HG03520 (cell line): ENCODE results near the gene UBE2N.
"Not testable (repeated sequence)": the region's sequence is repeated elsewhere in the genome, so short reads cannot be mapped to it uniquely, and the experiment has no call there.

Experiments
- ATAC-seq: cut with Tn5 transposase; IDR thresholded peaks from one replicate; pipeline ENCODE4 v1.9.1; 2021; ENCODE audit warnings: mild to moderate bottlenecking, moderate library complexity; ENCODE audit not compliant: unreplicated experiment

Gene UBE2N

DNA sequence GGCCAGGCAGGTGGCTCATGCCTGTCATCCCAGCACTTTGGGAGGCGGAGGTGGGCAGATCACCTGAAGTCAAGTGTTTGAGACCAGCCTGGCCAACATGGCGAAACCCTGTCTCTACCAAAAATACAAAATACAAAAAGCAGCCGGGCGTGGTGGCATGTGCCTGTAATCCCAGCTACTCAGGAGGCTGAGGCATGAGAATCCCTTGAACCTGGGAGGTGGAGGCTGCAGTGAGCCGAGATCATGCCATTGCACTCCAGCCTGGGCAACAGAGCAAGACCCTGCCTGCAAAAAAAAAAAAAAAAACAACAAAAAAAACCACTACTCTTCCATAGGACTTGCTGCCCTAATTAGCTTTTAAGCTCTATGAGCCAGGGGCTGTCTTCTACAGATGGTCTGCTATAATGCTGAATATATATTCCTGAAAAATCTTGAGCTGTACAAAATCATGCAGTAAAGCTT lies 59.7 kb downstream of the UBE2N start:
- ATAC-seq, result not testable (repeated sequence)

DNA sequence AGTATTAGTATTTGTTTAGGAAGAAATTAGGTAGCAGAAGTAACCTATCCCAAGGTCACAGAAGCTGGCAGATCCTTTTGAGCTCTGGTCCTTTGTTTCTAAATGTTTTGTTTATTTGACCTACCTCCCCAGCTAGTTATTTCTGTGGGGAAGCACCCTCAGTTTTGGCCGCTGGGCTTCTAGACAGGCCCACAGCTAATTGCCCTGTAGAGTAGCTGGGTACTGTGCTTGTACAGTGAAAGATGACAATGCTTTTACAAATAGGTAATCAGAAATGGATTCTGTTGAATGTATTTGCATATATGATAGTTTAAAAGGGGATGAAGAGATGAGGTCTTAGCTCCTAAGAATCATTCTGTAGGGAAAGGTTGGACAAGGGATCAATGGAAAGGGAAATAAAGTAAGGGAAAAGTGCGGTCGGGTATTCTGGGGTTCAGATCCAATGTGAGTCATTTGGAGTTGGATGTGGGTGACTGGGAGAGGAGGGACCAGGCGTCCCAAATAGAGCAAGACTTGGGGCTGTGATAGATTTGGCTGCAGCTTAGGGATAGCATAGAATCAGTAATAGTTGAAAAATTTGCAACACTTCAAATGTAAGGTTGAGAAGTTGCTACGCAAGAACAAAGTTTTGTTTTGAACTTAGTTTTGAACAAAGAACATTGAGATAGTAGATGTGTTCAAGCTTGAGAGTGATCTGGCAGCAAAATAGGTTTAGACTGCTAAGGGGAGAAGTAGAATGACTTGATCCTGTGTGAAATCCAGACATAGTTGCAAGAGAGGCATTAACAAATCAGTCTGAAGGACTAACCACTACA lies 60.4 kb downstream of the UBE2N start:
- ATAC-seq, result no peak

DNA sequence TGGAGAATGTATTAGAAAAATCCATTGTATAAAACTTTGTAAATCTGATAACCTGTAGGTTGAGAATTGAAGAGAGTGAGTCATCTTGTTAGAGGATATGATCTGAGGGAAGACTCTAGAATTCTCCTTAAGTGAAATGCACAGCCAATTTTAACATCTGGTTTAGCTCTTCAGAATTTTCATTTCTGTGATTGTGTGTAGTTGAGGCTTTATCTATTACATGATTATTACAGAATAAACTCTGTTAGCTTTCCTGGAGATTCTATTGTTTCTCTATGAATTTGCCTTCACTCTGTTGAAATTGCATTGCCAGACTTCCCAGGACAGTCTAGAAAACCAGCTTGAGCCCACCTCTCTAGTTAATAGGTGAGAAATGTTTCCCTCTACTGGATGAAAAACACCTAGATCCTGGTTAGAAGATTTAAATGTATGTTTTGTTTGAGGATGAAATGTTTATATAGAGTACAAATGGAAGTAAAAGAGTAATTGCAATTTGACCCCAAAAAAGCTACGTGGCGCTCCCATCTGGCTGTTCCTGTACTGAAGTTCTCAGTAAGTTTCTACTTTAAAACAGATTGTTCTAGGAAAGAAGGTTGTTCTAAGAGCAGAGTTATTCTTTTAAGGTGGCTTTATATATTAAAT lies 61.1 kb downstream of the UBE2N start:
- no peak for ATAC-seq

DNA sequence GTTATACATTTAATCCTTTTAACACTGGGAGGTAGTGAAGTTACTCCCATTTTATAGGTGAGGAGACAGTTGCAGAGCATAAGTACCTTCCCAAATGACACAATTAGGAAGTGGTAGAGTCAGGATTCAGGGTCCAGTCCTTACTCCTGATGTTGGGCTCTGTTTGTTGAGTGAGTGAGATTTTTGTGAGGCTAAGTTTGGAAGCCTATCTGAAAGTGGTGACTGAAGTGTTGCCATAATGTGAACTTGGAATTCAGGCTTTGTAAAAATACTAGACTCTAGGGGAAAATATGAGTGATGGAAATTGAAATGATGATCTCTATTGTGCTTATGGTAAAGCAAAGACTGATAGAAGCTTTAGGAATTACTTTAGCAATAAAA lies 61.8 kb downstream of the UBE2N start:
- no peak for ATAC-seq

DNA sequence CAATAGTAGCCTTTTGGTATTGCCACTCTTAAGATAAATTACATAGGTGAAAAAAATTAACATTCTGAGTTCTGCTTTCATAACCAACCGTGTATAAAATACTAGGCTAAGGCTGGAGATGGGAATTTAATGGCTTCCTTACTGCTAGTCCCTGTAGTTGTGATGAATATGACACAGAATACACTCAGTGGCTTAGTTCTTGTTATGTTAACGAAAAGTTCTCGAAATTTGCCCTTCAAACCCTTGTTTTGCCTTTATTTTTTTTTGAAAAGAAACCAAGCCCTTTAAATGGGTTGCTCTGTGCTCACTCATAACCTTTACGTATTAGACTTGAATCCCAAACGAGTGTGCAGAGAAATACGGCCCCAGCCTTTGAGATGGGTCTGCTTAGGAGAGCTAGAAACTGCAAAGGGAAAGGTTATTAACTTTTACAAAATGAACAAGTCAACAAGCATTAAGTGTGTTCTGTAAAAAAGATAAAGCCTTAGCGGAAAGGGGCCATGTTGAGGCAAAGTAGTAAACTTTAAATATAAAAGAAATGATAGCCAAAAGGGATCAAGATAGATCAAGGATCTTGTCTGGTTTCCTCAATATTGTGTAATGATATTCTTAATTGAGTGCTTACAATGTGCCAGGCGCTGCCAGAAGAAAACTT lies 62.3 kb downstream of the UBE2N start:
- no peak for ATAC-seq

DNA sequence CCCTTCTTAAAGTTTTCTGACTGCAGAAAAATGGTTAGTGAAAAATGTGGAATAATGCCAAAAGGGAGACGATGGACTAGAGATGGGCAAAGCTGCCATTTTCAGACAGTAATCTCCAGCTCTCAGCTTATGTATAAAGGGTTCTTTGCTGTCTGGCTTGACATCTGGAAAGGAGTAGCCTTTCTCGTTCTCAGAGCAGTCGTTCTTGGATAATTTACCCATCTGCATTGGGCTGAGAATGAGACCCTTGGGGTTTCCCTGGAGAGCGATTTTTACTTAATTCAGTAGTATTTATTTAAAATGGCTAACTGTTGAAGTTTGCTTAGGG lies 62.8 kb downstream of the UBE2N start:
- ATAC-seq, result no peak

DNA sequence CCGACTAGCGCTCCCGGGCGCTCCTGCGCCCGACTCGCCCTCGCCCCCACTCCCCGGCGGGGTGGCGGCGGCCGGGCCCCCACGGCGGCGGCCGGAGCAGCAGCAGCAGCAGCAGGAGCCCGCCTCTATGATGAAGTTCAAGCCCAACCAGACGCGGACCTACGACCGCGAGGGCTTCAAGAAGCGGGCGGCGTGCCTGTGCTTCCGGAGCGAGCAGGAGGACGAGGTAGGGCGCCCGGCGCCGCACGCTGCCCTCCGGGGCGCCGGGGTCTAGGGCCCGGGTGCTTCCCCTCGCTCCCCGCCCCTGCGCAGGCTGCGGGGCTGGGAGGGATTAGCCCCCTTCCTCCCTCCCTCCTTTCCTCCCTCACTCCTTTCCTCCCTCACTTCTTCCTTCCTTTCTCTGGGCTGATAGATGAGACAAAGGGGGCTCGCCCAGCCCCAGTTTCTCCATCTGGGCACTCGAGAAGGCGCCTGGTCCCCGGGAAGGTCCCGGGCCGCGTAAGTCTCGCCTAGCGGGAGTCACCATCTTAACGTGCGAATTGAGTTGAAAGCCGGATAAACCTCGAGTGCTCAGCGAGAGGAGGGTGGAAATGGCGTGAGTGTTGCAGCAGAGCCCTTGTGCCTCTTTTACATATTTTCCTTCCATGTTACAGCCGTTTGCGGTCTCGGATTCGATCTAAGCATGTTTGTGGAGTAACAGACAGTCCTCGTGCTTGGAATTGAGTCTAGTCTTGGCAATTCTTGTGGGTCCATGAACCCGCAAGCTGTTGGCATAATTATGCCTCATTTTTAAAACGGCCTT lies 63.4 kb downstream of the UBE2N start:
- ATAC-seq, result peak; percentile 28

DNA sequence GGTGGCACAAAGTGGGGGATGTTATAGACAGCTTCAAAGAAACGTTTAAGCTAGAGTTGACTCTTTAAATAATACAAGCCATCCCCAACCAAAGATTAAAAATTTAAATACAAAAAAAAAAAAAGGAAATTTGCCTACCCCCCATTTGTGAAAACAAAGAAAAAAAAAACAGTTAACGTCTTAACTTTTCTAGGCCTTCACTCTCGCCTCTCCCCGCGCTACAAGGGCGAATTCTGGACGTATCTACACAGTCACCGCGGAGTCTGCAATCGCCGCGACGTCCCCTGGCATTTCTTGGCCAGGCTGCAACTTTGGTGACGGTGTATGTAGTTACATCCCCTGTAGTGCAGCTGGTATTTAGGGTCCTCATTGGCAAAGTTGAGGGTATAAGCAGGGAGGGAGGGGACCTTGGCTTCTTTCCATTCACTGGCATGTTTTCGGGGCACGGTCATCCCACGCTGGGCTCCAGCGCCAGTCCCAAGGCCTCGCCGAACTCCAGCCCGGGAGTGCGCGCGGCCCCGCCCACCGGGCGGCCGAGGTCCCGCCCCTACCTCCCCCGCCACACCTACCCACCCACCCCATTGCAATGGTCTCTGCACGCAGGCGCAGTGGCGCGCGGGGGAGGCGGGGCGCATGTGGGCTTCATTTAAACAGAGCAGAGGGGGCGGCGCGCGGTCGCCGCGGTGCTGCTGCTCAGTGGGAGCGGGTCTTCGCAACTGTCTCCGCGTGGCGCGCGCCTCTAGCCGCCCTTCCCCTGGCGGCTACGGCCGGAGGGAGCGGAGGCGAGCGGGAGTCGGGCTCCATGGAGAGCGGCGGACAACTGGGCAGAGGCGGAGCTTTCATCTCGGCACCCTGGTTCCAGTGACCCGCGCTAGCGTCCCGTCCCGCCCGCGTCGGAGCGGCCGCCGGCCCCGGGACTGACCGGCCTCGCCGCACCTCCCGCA lies 64.2 kb downstream of the UBE2N start, which contains the start of gene NUDT4:
Gene NUDT4, plus strand, starts transcription at position 674 of the 944 bp plus-strand sequence. CDS start 398 bp downstream, outside the sequence.
- ATAC-seq, result peak; percentile 62

DNA sequence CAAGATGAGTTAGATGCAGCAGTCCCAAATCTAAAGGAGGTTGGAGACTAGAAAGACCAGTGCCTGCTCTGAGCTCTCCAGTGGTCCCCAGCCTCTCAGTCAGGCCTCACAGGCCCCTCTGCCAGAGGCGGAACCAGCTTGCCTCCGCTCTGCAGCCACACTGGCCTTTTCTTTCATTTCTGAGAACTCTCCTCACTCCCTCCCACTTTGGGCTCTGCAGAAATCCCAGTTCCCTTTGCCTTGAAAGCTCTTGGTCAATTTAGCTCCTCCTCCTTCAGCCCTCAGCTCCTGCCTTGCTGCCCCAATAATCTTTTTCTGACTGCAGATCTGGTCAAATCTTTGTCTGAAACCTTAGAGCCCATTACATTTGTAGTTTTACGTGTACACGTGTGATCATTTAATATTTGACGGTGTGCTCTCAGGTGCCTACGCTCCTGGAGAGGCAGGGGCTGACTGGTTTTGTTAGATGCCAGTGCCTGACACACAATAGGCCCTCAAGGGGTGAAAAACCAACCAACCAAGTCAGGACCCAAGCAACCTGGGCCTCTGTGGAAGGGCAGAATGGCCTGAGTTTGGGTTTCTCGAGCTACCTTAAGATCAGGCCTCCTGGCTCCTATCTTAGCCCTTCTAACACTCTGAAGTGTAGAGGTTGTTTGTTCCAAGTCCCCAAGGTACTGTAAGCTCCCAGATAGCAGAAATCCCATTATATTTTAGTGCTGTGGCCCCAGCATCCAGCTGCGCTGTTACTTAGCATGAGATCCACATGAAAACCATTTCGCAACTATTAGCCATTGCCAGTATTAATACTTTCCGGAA lies 65.1 kb downstream of the UBE2N start:
- ATAC-seq, result no peak

DNA sequence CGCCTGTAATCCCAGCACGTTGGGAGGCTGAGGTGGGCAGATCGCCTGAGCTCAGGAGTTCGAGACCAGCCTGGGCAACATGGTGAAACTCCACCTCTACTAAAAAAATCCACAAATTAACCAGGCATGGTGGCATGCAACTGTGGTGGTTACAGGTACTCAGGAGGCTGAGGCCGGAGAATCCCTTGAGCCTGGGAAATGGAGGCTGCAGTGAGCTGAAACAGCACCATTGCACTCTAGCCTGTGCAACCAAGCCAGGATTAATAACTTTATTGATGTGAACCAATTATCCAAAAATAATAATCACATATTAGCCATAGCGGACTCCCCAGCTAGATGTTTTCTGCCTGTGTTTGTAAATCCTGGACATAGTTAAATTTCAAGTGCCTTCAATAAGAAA lies 65.8 kb downstream of the UBE2N start:
- ATAC-seq, result no peak

DNA sequence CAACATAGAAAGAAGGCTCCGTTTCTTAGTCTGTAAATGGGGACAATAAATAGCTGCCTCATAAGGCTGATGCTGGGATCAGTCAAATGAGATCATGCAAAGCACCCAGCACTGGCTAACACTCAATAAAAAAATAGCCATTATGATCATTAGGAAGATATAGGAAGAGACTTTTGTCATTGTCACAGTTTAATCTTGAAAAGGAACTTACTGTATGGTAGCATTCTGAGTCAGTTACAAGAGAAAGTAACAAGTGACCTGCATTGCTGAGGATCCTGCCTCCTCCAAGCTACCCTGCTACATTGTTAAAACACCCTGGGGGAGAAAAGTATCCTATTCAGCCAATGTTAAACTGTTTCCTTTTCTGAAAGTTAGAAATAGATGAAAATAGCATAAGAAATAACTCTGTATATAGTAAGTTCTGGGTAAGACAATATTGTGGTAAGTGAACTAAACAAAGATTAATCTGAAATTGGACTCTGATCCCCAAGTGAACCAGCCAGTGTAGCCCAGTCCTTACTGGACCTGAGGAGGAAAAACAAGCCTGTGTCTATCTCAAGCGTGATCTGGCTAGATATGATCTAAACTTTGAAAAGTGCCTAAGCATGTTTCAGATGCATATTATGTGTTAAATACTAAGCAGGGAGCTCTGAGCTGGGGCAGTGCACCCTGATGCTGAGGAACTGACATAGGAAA lies 67.6 kb downstream of the UBE2N start:
- no peak for ATAC-seq

DNA sequence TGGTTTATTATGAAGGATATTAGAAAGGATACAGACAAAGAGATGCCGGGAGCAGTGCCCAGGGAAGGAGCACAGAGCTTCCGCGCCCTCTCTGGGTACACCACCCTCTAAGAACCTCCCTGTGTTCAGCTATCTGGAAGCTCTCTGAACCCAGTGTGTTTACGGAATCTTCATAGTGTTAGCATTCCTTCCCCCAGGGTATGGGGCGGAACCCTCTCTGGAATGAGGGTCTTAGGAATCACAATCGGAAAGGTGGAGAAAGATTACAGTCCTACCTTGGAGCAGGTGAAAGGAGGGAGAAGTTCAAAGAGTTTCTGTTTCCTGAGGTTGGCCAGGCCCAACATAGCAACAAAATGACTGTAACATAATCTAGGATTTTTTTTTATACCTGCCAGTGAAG lies 70.8 kb downstream of the UBE2N start:
- ATAC-seq, result no peak

DNA sequence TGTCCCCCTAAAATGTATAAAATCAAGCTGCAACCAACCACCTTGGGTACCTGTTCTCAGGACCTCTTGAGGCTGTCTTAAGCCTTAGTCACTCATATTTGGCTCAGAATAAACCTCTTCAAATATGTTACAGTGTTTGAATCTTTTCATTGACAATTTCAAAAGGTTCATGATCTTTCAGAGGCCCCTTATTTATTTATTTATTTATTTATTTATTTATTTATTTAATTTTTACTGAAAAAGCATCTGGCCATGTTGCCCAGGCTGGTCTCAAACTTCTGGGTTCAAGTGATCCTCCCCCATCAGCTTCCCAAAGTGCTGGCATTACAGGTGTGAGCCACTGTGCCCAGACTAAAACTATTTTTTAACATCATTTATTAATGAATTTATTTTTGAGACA lies 72.2 kb downstream of the UBE2N start:
- ATAC-seq, result no peak

DNA sequence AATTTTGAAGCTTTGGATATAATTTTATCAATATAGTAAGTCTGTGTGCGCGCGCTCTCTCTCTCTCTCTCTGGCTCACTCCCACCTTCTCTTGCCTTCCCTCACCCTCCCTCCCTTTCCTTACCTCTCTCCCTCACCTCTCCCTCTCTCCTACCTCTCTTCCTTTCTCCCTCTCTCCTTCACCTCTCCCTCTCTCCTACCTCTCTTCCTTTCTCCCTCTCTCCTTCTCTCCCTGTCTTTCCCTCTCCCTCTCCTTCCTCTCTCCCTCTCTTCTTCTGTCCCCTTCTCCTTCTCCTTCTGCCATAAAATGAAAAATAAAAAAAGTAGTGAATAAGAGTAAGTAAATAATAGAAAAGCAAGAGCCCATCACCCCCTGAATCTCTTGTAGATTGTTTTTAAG lies 73.0 kb downstream of the UBE2N start:
- no peak for ATAC-seq

DNA sequence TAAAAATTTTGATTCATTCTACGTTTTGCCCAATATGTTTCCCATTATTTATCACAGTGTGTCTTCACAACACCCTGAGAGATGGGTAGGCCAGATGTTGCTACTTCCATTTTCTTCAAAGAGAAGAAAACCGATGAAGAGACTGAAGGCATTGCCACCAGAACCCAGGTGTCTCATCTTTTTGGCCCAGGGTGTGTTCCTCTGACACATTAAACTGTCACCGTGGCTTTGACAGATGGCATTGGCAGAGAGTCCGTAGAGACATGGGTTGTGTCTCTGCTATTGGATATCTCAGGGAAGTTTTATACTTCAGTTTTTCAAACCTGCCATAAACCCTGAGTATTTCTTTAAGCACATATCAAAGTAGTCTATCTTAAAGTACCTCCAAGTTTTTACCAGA lies 75.3 kb downstream of the UBE2N start:
- no peak for ATAC-seq

DNA sequence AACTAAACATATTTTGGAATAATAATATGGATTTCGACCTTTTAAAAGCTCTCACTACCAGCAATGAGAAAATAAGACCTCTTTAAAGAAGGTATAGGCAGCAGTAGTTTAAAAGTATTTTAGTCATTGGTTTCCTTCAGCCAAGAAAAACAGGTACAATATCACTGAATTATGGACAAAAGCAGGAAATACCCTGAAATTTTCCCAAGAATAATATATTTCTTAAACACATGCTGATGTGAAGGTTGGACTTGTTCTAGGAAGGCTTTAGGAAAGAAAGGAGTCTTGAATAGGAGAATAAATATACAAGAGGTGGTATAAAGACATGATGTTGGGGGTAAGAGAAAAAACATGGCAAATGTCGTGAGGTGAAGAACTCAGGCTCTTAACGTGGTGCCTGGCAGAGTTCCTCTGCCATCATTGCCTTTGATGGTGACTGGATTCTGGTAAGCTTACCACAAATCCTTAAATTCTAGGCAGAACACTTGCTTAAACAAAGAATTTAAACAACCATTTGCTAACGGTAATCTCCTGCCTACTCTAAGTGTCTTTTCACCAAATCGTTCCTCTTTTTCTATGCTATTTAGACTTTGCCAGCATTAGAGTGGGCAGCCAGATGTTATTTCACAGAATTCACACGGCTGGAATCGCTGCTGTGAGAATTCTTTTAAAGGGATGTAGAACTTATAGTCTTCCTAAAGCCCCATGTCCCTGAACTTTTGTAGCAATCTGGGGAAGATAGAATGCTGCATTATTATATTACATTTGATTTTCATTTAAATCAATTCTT lies 75.9 kb downstream of the UBE2N start:
- ATAC-seq, result no peak

DNA sequence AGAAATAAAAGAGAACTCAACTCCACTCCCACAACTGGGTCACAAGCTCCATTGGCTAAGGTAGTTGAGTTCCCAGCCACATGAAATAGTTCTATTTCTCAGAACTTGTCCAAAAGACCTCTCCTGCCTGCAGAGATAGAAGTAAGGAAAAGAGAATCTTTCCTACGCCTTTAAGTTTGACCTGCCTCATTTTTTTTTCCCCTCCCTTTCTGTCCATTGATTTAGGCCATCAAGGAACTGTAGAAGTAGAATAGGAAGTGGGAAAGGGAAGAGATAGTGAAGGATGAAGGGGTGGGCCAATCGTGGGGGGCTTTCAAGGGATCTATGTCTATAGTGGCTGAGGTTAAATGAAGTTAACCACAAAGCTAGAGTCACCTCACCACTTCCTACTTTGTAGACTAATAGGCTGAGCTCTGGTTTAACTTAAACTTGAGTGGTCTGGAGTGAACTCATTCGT lies 77.9 kb downstream of the UBE2N start:
- peak; percentile 46 for ATAC-seq
